Stomach smooth muscle (tissue), 2 donors: ENCODE data around the gene ANKRD18A.

ENCODE experiments used
- H3K27ac ChIP-seq: one replicate; pipeline ENCODE4 v1.7.0; 2013; ENCODE audit warnings: mild to moderate bottlenecking, low read length, inconsistent platforms
- H3K27me3 ChIP-seq, 2 donors: one replicate each; pipeline ENCODE4 v1.7.0; 2013; ENCODE audit warnings: low read length in 2 of 2; ENCODE audit not compliant: insufficient read depth in 2 of 2, control insufficient read depth in 1 of 2
- H3K36me3 ChIP-seq, 2 donors: one replicate each; pipeline ENCODE4 v1.7.0; 2013; ENCODE audit warnings: low read length in 2 of 2; ENCODE audit not compliant: control insufficient read depth in 2 of 2, insufficient read depth in 2 of 2
- H3K4me1 ChIP-seq: one replicate; pipeline ENCODE4 v1.7.0; 2013; ENCODE audit warnings: low read length; ENCODE audit not compliant: control insufficient read depth, insufficient read depth
- H3K4me3 ChIP-seq, 2 donors: one replicate each; pipeline ENCODE4 v1.7.0; 2013; ENCODE audit warnings: low read length in 2 of 2
- H3K9ac ChIP-seq, 2 donors: one replicate each; pipeline ENCODE4 v1.7.0; 2013; ENCODE audit warnings: low read length in 2 of 2, mild to moderate bottlenecking in 1 of 2
- H3K9me3 ChIP-seq, 2 donors: one replicate each; pipeline ENCODE4 v1.7.0; 2013; ENCODE audit warnings: low read length in 2 of 2; ENCODE audit not compliant: control insufficient read depth in 2 of 2
- donor health status: healthy.
- donor health status: Pancreatic carcinoma.

Gene ANKRD18A

DNA sequence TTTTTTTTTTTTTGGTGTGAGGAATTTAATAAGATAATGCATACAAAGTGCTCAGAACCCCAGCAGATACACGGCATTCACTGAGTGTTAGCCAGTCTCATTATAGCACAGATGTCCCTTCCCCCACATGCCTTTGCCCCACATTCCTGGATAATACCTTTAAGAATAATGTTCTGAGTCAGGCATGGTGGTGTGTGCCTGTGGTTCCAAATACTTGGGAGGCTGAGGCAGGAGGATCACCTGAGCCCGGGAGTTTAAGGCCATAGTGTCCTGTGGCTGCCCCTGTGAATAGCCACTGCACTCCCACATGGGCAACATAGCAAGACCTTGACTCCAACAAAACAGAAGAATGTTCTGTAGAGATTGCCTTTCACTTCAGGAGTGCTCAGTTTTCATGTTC lies 24.2 kb upstream of the ANKRD18A start:
- Histone ChIP-seq H3K4me1 (no peaks in the 10 kb centered on the region), H3K4me3 (no peak overlapping the region), H3K27me3 (peaks cover 0 to 8% of the 10 kb centered on the region in 2 donors), H3K27ac (no peak overlapping the region), H3K36me3 (no peaks in the 10 kb centered on the region), H3K9ac (no peak overlapping the region), H3K9me3 (no peaks in the 10 kb centered on the region)

DNA sequence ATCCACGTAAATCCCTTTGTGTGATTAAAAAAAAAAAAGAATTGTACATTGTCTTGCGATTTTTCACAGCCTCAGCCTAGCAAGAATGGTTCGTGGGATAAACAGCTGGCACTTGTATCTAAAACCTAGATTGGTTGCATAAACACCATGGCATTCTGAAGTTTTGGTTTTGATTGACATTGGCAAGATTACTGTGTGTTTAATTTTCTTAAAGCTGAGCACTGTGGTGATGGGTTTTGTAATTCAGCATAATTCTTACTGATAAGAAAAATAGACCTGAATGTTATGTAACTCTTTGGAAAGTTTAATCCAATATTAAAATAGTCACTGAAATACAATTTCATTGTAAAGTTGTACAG lies 23.4 kb upstream of the ANKRD18A start:
- Histone ChIP-seq H3K9me3 (no peaks in the 10 kb centered on the region), H3K4me3 (no peak overlapping the region), H3K27ac (no peak overlapping the region), H3K9ac (no peak overlapping the region), H3K27me3 (peaks cover 0 to 8% of the 10 kb centered on the region in 2 donors), H3K36me3 (no peaks in the 10 kb centered on the region), H3K4me1 (no peaks in the 10 kb centered on the region)

GRCh38 chr9:38642951-38643814 lies 22.8 kb upstream of the ANKRD18A start:
- no peak overlapping the region for H3K27ac ChIP-seq
- no peak overlapping the region for H3K9ac ChIP-seq

DNA sequence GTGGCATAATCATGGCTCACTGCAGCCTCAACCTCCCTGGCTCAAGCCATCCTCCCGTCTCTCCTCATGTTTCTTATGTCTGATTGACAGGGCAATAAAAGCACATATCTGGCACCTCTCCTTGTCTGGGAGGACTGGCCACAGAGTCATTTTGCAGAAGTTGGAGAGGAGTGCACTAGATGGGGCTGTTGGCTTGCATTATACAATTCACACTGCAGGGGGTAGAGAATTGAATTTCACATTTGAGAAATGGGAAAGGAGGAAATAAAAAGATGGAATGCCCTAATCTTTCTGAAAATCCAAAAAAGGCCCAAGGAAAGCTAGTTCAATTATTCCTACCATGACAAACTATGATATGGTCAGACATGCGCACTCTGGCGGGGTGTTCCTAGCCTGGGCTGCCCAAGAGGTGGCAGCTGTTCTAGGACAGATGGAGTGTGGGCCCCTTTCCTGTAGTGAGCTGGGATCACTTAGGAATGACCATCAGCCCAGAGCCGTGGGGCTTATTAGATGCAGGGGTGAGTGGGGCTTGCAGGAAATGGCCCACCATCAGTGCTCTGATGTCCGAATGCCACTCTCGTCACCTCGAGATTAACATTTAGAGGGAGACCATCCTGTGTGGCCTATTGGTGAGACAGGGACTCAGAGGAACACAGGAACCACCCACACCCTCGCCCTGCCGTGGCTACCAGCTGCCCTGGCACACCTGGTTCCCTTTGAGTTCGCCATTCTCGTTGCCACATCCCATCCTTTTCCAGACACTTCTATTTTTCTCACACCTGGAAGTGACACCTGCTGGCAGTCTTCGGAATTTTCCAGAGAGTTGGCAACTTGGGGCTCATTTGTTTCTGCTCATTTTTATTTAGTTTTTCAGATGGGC lies 21.8 kb upstream of the ANKRD18A start:
- Histone ChIP-seq H3K27ac (no peak overlapping the region), H3K4me3 (no peak overlapping the region), H3K27me3 (peaks cover 0 to 8% of the 10 kb centered on the region in 2 donors), H3K9me3 (no peaks in the 10 kb centered on the region), H3K36me3 (no peaks in the 10 kb centered on the region), H3K4me1 (no peaks in the 10 kb centered on the region), H3K9ac (no peak overlapping the region)

More at GRCh38 chr9:38642951-38643814, 22.8 kb upstream of the ANKRD18A start:
- Histone ChIP-seq H3K9me3 (no peaks in the 10 kb centered on the region), H3K27me3 (peaks cover 0 to 8% of the 10 kb centered on the region in 2 donors), H3K4me1 (no peaks in the 10 kb centered on the region), H3K4me3 (no peak overlapping the region), H3K36me3 (no peaks in the 10 kb centered on the region)

DNA sequence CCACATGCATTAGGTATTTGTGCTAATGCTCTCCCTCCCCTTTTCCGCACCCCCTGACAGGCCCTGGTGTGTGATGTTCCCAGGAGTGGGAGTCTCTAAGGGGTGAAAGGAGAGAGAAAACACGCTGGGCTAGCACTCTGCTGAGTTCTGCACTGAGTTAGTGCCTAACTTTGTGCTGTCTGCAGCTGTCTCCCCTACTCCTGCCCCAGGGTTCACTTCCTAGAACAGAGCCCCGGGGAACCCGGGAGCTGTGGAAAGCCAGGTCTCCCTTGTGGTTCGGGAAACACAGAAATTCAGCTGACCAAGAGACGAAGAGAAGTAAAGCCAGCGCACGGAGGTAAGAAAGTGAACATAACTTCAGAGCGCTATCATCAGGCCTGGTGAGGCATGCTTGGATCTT lies 20.7 kb upstream of the ANKRD18A start:
- H3K9ac ChIP-seq: no peak overlapping the region
- H3K4me3 ChIP-seq: no peak overlapping the region
- H3K9me3 ChIP-seq: no peaks in the 10 kb centered on the region
- H3K27me3 ChIP-seq: peaks cover 0 to 8% of the 10 kb centered on the region in 2 donors
- H3K36me3 ChIP-seq: no peaks in the 10 kb centered on the region
- H3K27ac ChIP-seq: no peak overlapping the region
- no peaks in the 10 kb centered on the region for H3K4me1 ChIP-seq

DNA sequence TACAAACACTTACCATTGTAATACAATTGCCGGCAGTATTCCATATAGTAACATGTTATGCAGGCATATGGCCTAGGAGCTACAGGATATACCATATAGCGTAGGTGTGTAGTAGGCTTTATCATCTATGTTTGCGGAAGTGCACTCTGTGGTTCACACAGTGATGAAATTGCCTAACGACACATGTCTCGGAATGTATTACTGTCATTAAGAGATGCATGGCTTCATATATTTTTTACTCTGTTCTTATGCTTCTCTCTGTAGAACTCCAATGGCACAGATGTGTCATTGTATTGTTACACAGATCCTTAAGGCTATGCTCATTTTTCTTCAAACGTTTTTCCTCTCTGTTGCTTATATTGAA lies 19.2 kb upstream of the ANKRD18A start:
- H3K4me1 ChIP-seq: no peaks in the 10 kb centered on the region
- no peak overlapping the region for H3K9ac ChIP-seq
- H3K27ac ChIP-seq: no peak overlapping the region
- peaks cover 0 to 8% of the 10 kb centered on the region in 2 donors for H3K27me3 ChIP-seq
- H3K4me3 ChIP-seq: no peak overlapping the region
- no peaks in the 10 kb centered on the region for H3K9me3 ChIP-seq
- H3K36me3 ChIP-seq: no peaks in the 10 kb centered on the region

DNA sequence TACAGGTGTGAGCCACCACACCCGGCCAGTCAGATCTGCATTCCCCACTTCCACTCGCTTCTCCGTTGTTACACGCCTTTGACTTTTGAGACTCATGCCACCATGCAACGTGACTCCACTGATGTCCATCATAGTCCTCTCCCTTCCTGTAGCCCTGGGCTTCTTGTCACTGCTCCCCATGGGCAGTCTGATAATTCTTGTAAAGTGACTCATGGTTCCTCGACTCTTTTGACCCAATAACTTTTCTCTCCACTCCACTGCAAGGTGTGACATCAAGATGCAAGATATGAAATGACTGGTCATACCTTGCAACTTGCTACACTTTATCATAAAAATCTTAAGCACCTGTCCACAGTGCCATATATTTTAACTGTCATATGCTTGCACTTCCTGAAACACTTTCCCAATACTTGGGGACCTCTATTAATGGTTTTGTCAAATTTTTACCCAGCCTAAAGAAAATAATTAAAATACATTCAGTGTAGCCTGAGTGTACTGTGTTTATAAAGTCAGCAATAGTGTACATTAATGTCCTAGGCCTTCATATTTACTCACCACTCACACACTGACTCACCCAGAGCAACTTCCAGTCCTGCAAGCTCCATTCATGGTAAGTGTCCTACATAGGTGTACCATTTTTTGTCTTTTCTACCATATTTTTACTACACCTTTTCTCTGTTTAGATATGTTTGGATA lies 18.6 kb upstream of the ANKRD18A start:
- H3K9ac ChIP-seq: no peak overlapping the region
- no peaks in the 10 kb centered on the region for H3K9me3 ChIP-seq
- H3K4me3 ChIP-seq: no peak overlapping the region
- no peaks in the 10 kb centered on the region for H3K36me3 ChIP-seq
- H3K27ac ChIP-seq: no peak overlapping the region
- no peaks in the 10 kb centered on the region for H3K4me1 ChIP-seq
- H3K27me3 ChIP-seq: peaks cover 0 to 8% of the 10 kb centered on the region in 2 donors

DNA sequence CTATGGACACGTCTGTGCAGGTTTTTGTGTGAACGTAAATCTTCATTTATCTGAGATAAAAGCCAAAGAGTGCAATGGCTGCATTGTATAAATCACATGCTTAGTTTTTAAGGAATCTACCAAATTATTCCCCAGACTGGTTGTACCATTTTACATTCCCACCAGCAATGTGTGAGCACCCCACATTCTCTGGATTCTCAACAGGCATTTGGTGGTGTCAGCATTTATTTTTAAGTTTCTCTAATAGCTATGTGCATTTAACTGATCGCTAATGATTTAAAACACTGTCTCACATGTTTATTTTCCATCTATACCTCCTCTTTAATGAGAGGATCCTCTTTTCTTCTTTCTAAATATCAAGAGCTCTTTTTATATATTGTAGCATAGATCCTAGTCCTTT lies 13.9 kb upstream of the ANKRD18A start:
- Histone ChIP-seq H3K4me1 (no peaks in the 10 kb centered on the region), H3K9ac (no peak overlapping the region), H3K36me3 (no peaks in the 10 kb centered on the region), H3K4me3 (no peak overlapping the region), H3K27ac (no peak overlapping the region), H3K9me3 (no peaks in the 10 kb centered on the region), H3K27me3 (no peaks in the 10 kb centered on the region)

- no peak overlapping the region for H3K9ac ChIP-seq
Measured at GRCh38 chr9:38629511-38629910, 9.1 kb upstream of the ANKRD18A start.

DNA sequence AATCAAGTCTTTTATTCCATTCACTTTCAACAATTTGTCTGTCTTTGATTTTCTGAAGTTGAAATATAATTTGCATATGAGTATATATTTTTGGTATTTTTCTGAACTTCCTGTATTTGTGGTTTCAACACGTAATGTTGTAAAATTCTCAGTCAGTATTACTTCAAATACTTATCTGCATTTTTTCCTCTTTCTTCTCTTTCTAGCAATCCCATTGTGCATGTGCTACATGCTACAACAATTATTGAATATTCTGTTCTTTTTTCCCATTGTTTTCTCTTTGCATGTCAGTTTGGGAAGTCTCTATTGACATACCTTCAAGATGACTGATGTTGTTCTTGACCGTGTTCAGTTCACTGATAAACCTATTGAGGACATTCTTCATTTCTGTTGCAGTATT lies 5.6 kb upstream of the ANKRD18A start:
- Histone ChIP-seq H3K36me3 (no peaks in the 10 kb centered on the region), H3K9ac (no peak overlapping the region), H3K4me3 (no peak overlapping the region), H3K4me1 (peaks cover 13% of the 10 kb centered on the region), H3K27me3 (peaks cover 10 to 27% of the 10 kb centered on the region in 2 donors), H3K9me3 (peaks cover 0 to 5% of the 10 kb centered on the region in 2 donors), H3K27ac (no peak overlapping the region)

More at GRCh38 chr9:38629511-38629910, 9.1 kb upstream of the ANKRD18A start:
- peaks cover 1 to 2% of the 10 kb centered on the region in 2 donors for H3K27me3 ChIP-seq
- H3K4me1 ChIP-seq: no peaks in the 10 kb centered on the region
- H3K36me3 ChIP-seq: no peaks in the 10 kb centered on the region
- H3K9me3 ChIP-seq: peaks cover 0 to under 1% of the 10 kb centered on the region in 2 donors
- no peak overlapping the region for H3K27ac ChIP-seq
- no peak overlapping the region for H3K4me3 ChIP-seq
